ENCODE measurements around the gene LRRC74B.
"Not testable (repeated sequence)": the region's sequence is repeated elsewhere in the genome, so short reads cannot be mapped to it uniquely, and the experiment has no call there.

- TF ChIP-seq, protein P1, sequence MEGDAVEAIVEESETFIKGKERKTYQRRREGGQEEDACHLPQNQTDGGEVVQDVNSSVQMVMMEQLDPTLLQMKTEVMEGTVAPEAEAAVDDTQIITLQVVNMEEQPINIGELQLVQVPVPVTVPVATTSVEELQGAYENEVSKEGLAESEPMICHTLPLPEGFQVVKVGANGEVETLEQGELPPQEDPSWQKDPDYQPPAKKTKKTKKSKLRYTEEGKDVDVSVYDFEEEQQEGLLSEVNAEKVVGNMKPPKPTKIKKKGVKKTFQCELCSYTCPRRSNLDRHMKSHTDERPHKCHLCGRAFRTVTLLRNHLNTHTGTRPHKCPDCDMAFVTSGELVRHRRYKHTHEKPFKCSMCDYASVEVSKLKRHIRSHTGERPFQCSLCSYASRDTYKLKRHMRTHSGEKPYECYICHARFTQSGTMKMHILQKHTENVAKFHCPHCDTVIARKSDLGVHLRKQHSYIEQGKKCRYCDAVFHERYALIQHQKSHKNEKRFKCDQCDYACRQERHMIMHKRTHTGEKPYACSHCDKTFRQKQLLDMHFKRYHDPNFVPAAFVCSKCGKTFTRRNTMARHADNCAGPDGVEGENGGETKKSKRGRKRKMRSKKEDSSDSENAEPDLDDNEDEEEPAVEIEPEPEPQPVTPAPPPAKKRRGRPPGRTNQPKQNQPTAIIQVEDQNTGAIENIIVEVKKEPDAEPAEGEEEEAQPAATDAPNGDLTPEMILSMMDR (IDR thresholded peaks at IDR 0.05) = not testable (repeated sequence)
- TF ChIP-seq POLR2A (IDR thresholded peaks at IDR 0.05) = not testable (repeated sequence)
Measured at GRCh38 chr22:21009208-21009607, 36.5 kb upstream of the LRRC74B start.
